Prostate gland (tissue), 2 donors: ENCODE measurements around the gene PHLPP1. TPM values are rescaled to one million over a fixed set of nuclear protein-coding genes. Genes with fewer than 3 reads are reported as not detected.

Source experiments
- DNase-seq: peaks from one replicate; pipeline ENCODE4 v3.0.0-alpha.2; 2019; ENCODE audit warnings: low spot score
- H3K27ac ChIP-seq, 2 donors: fragments of 200-600 bp; sonication (generic); 2 replicates each; pipeline ENCODE4 v1.5.1; 2017 to 2019
- H3K27me3 ChIP-seq: fragments of 200-600 bp; sonication (generic); replicated peaks from 2 replicates; pipeline ENCODE4 v1.5.1; 2019; ENCODE audit not compliant: insufficient read depth
- H3K36me3 ChIP-seq, 2 donors: fragments of 200-600 bp; sonication (generic); 1 replicate in 1 of 2; 2 replicates in 1 of 2; pipeline versions ENCODE4 v1.5.1 to v1.8.1; 2017 to 2019
- H3K4me1 ChIP-seq: fragments of 200-600 bp; sonication (generic); replicated peaks from 2 replicates; pipeline ENCODE4 v1.5.1; 2019
- H3K4me3 ChIP-seq, 2 donors: fragments of 200-600 bp; sonication (generic); 2 replicates each; pipeline ENCODE4 v1.5.1; 2017 to 2019
- H3K9me3 ChIP-seq: fragments of 200-600 bp; sonication (generic); 2 replicates; pipeline ENCODE4 v1.5.1; 2017
- POLR2A ChIP-seq: fragments of 450-650 bp; IDR thresholded peaks from one replicate; pipeline ENCODE4 v1.6.1; 2016; ENCODE audit warnings: antibody characterized with exemption, mild to moderate bottlenecking
- POLR2AphosphoS5 ChIP-seq: sonication (generic); formaldehyde crosslinking; IDR thresholded peaks from one replicate; pipeline ENCODE4 v1.6.1; 2017; ENCODE audit warnings: antibody characterized with exemption
- WGBS: methylation state at CpG from one replicate; pipeline ENCODE4 v1.1.5; 2018; 5-methylcytosine and 5-hydroxymethylcytosine counted together
- intact Hi-C: fragments of 100-400 bp; cut with DNase I; formaldehyde crosslinking; loops from one replicate; pipeline ENCODE4 v1.14.2; 2022
- total RNA-seq, 2 donors: library from RNA; depleted of rRNA; stranded (reverse); fragments of >200 nt; gene quantifications; one replicate each; pipeline ENCODE4 v1.1.0, GENCODE V29; 2016
- TF ChIP-seq, protein P1 (sequence below), 4 experiments: fragments of 200-600 bp in 2 of 4; fragments of 450-650 bp in 2 of 4; sonication (generic) in 2 of 4; IDR thresholded peaks; 1 replicate in 3 of 4; 2 replicates in 1 of 4; pipeline ENCODE4 v1.5.1; 2016 to 2019; ENCODE audit warnings: antibody characterized with exemption in 4 of 4, mild to moderate bottlenecking in 2 of 4, moderate library complexity in 2 of 4

The PHLPP1 gene
- total RNA-seq, 2 donors from 2014 or later = 16.8 to 44.1 TPM

DNA sequence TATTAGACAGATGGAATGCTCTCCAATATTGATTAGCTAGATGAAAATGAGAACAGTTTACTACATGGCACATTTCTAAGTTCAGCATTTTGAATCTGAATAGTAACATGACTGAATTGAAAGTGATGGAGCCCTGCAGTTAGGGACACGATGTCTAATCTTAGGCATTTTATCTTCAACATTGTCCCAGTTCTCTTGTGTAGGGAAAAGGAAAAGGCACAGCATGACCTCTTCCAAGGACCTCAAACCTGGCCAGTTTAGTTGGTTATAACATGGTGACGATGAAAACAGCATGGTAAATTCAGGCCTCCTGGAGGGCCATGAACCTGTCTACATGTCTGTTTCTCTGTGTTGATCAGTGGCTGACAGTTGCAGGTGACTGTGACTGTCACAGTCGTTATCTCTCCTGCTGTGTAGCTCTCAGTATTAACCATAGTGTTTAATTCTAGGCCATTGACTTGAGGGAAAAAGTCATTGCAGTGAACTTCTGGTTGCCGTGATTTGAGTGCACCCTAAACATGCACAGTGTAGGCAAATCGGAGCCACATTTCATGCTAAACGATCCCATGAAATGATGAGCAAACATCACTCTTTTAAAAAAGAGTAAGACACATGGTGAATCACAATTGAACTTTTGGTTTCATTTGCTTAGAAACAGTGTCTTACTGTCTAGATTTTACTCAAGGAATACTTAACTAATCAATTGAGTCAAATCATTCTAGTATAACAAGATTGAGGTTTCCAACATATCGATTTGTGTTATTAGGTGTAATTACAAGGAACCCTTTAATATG is 129.7 kb downstream of the PHLPP1 start:
- DNase-seq = no peak
- H3K9me3 ChIP-seq = no peaks in the 10 kb centered on the region
- intact Hi-C loops = no loop called here
- H3K27ac ChIP-seq = no peak overlapping the region
- no peaks in the 10 kb centered on the region for H3K4me1 ChIP-seq
- H3K27me3 ChIP-seq = no peaks in the 10 kb centered on the region
- H3K36me3 ChIP-seq = no peaks in the 10 kb centered on the region
- TF ChIP-seq POLR2AphosphoS5 (no peak), POLR2A (no peak)
- TF ChIP-seq, protein P1, sequence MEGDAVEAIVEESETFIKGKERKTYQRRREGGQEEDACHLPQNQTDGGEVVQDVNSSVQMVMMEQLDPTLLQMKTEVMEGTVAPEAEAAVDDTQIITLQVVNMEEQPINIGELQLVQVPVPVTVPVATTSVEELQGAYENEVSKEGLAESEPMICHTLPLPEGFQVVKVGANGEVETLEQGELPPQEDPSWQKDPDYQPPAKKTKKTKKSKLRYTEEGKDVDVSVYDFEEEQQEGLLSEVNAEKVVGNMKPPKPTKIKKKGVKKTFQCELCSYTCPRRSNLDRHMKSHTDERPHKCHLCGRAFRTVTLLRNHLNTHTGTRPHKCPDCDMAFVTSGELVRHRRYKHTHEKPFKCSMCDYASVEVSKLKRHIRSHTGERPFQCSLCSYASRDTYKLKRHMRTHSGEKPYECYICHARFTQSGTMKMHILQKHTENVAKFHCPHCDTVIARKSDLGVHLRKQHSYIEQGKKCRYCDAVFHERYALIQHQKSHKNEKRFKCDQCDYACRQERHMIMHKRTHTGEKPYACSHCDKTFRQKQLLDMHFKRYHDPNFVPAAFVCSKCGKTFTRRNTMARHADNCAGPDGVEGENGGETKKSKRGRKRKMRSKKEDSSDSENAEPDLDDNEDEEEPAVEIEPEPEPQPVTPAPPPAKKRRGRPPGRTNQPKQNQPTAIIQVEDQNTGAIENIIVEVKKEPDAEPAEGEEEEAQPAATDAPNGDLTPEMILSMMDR (IDR thresholded peaks at IDR 0.05) = no peak
- H3K4me3 ChIP-seq = no peak overlapping the region
- WGBS = 86% methylated on average over 7 of the region's 7 CpGs

DNA sequence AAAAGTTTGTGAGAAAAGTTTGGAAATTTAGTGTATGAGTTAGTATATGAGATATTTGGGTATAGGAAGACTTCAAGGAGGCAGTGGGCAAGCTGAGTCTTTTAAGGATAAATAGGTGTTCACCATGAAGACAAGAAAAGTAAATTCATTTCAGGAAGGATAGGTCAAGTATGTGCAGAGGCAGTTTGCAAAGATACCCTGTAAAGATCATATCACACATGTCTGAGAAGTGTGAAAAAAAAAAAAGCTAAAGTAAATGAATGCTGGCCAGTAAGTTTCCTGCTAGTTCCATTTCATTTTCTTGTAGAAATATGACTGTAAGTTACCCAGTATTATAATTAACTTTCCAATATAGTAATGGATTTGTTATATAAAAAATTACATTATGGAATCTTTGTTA is 131.0 kb downstream of the PHLPP1 start:
- no peaks in the 10 kb centered on the region for H3K9me3 ChIP-seq
- TF ChIP-seq, protein P1 (IDR thresholded peaks at IDR 0.05) = no peak
- TF ChIP-seq POLR2AphosphoS5 (no peak), POLR2A (no peak)
- H3K27me3 ChIP-seq = no peaks in the 10 kb centered on the region
- no peaks in the 10 kb centered on the region for H3K36me3 ChIP-seq
- no peaks in the 10 kb centered on the region for H3K4me1 ChIP-seq
- no peak overlapping the region for H3K27ac ChIP-seq
- intact Hi-C loops = no loop called here
- DNase-seq = no peak
- no peak overlapping the region for H3K4me3 ChIP-seq

DNA sequence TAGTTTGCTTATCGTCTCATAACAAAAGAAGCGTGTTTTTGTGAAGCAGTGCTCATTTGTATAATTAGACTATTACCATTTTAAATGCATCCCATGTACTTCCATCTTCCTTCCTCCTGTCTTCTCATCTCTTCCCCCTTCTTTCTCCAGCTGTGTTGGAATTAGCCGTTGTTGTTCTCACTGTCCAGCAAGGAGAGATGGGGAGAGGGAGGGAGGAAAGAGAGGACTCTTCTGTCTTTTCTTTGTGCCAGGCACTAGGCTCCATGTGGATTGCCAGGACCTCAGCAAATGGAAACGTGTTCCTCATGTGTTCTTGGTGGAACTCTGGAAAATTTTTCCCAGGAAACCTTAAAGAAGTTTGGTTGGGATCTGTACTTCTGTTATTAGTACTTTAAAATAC is 131.7 kb downstream of the PHLPP1 start:
- WGBS = 85% methylated on average over 4 of the region's 4 CpGs
- DNase-seq = no peak
- no peaks in the 10 kb centered on the region for H3K9me3 ChIP-seq
- no peak overlapping the region for H3K27ac ChIP-seq
- H3K36me3 ChIP-seq = no peaks in the 10 kb centered on the region
- H3K27me3 ChIP-seq = no peaks in the 10 kb centered on the region
- no peak overlapping the region for H3K4me3 ChIP-seq
- TF ChIP-seq, protein P1 (IDR thresholded peaks at IDR 0.05) = no peak
- TF ChIP-seq POLR2AphosphoS5 (no peak), POLR2A (no peak)
- intact Hi-C loops = no loop called here
- H3K4me1 ChIP-seq = no peaks in the 10 kb centered on the region

DNA sequence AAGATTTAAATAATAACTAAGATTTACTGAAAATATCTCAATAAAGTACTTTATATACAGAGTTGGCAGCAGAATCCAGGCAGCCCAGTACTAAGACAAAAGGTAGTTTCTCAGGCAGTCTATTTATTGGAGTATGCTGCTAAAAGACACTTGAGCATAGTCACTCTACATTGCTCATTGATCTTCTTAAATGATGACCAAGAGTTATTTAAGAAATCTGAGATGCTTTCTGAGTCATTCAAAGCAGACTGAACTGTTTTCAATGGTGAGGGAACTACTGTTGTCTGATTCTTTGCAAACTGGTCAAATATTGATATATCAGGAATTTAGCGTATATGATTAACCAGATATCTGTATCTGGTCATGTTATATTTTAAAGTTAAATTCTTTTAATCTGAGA is 133.6 kb downstream of the PHLPP1 start:
- TF ChIP-seq, protein P1 (IDR thresholded peaks at IDR 0.05) = no peak
- TF ChIP-seq POLR2AphosphoS5 = no peak
- TF ChIP-seq POLR2A = no peak
- Histone ChIP-seq H3K36me3 (no peaks in the 10 kb centered on the region), H3K4me1 (no peaks in the 10 kb centered on the region), H3K27me3 (no peaks in the 10 kb centered on the region), H3K9me3 (no peaks in the 10 kb centered on the region), H3K4me3 (no peak overlapping the region), H3K27ac (no peak overlapping the region)
- intact Hi-C loops = no loop called here
- WGBS = 100% methylated on average over 1 of the region's 1 CpG
- DNase-seq = no peak

DNA sequence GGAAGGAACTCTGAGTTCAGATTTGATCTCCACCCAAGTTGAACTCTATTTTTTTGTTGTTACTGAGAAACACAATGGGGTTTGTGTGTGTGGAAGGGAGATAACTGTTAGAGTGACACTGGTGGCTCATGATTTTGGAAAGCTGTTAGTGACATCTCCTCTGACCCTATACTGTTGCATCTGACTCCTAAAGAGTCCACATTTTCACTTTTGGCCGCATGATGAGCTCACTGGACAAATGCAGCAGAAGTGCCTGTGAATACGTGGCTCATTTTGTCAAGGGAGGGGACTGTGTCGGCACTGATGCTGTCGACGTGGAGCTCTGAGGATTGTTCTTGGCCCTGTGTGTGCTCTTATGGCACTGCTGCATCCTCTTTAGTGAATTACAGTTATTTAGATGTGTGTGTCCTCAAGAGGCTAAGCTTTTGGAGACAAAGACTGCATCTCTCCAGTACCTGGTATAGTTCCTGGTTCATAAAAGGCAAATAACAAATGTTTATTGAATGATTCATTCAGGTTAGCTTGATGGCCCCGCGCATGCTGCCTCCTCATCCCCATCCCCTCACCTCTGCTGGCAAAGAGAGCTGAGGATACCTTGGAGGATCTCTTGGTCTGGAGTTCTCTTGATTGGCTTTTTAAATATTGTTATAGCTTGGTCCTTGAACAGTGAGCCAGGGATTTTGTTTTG is 135.4 kb downstream of the PHLPP1 start:
- no peaks in the 10 kb centered on the region for H3K9me3 ChIP-seq
- no peak overlapping the region for H3K4me3 ChIP-seq
- no peaks in the 10 kb centered on the region for H3K36me3 ChIP-seq
- H3K4me1 ChIP-seq = no peaks in the 10 kb centered on the region
- WGBS = 78% methylated on average over 7 of the region's 7 CpGs
- no peak overlapping the region for H3K27ac ChIP-seq
- TF ChIP-seq, protein P1 (IDR thresholded peaks at IDR 0.05) = no peak
- TF ChIP-seq POLR2AphosphoS5 = no peak
- no peak for TF ChIP-seq POLR2A
- DNase-seq = no peak
- no peaks in the 10 kb centered on the region for H3K27me3 ChIP-seq
- intact Hi-C loops = no loop called here
